ENCODE data around the gene RPL9.
"Not testable (repeated sequence)": the region's sequence is repeated elsewhere in the genome, so short reads cannot be mapped to it uniquely, and the experiment has no call there.

The RPL9 gene

DNA sequence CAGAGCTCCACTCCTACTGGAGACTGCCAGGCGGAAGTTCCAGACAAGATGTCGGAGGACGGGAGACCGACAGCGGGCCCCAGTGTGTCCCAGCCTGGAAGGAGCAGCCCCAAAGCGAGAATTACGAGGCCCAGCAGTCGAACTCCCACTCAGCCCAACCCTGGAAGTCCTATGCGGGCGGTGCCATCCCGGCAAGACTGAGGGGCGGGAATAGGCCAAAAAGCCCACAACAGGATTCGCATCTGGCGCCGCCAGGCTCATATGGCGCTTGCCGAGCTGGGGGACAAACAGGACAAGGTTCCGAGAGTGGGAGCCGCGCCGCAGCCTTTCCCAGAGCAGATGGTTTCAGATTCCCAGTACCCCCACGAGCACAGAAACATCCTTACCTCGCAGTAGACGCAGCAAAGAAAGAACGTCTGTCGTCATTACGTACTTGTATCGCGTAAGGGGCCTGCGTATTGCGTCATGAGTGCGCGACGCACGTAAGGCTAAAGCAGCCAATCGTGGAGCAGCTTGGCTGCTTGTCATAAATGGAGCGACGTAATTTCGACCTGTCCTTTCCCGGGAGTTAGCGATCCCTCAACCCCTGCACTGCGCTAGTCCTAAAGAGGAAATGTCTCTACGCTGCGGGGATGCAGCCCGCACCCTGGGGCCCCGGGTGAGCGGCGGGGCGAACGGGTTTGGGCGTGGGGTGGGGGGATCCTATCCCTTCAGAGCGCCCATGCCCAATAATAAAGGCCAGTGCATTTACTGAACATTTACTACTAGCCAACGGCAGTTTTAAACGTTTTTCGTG, at the start of gene RPL9, which contains the start of gene LIAS:
Gene RPL9 (minus strand): TSS at position 418 of the 796 bp plus-strand sequence. CDS start 483 bp downstream, outside the sequence.
Gene LIAS (plus strand): TSS at position 552 of the 796 bp plus-strand sequence. CDS start 62 bp downstream, at position 614.
- peak; percentile 89 to 92 for DNase-seq

DNA sequence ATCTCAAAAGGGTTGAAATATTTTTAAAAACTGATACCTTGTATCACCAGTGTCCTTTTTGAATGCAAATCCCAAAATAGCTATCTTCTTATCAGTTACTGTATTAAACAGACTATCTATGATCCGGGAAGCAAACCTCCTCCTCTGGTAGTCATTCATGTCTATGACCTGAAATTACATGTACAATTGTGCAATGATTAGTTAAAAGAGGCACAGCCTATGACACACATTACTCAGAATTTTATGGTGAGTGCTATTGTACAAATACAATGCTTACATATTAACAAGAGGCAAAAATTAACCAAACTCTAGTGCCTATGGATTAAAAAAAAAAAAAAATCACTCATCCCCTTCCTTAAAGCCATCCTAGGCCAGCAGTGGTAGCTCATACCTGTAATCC, 46.9 kb upstream of the RPL9 start:
- no peak for DNase-seq

DNA sequence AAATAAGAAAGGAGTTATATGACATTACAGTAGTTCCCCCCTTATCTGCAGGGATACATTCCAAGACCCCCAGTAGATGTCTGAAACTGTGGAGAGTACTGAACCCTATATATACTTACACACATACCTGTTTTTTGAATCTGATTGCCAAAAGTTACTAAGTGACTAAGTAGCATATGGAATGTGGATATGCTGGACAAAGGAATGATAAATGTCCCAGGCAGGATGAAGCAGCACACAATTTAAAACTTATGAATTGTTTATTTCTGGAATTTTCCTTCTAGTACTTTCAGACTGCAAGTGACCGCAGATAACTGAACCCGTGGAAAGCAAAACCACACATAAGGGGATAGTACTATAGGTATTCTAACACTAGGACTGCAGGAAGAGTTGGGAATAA, 45.8 kb upstream of the RPL9 start:
- DNase-seq, result no peak

DNA sequence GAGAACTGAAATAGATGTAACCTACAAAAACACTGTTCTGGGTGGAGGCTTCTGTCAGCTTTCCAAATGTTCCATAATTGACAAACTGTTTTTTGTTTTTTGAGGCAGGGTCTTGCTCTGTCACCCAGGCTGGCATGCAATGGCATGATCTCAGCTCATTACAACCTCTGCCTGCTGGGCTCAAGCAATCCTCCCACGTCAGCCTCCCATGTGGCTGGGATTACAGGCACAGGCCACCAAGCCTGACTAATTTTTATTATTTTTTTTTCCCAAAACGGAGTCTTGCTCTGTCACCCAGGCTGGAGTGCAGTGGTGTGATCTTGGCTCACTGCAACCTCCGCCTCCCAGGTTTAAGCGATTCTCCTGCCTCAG, 43.9 kb upstream of the RPL9 start:
- not testable (repeated sequence) for DNase-seq

DNA sequence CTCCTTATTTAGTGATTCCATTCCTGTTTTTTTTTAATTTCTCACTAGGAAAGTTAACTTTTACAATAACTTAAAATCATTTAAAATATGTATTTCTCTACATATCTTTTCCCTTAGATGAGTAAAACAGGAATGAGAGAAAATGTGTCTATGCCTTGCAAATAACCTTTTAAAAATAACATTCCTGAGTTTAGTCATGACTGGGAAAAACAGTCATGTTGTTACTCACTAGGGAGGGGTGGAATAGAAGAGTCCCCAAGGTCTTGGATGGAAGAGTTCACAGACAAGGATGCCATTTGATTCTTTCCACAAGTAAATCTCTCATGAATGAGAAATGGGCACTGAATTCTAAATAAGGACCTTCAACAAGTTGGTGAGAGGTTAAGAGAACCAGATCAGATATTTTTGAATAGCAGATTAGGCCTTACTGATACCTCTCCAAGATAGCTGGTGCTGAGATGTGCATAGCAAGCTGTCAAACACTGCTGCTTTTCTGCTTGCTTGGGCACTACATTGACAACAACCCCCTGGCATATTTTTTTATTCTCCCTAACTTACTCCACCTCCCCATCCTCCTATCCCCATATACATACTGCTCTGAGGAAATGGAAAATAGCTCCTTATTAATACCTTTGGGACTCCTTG, 43.4 kb upstream of the RPL9 start:
- no peak for DNase-seq

DNA sequence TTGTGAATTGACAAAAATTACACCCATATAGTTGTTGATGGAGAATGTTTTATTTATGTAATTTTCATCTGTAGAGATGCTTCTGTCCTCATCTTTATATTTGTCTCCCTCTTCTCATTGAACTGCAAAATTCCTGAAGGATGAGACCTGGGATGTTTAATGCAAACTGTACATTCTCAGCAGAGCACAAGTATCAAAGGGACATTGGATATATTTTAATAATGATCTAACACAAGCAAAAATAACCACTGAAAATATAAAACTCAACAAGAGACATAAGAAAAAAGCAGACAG, 40.0 kb upstream of the RPL9 start:
- no peak for DNase-seq

DNA sequence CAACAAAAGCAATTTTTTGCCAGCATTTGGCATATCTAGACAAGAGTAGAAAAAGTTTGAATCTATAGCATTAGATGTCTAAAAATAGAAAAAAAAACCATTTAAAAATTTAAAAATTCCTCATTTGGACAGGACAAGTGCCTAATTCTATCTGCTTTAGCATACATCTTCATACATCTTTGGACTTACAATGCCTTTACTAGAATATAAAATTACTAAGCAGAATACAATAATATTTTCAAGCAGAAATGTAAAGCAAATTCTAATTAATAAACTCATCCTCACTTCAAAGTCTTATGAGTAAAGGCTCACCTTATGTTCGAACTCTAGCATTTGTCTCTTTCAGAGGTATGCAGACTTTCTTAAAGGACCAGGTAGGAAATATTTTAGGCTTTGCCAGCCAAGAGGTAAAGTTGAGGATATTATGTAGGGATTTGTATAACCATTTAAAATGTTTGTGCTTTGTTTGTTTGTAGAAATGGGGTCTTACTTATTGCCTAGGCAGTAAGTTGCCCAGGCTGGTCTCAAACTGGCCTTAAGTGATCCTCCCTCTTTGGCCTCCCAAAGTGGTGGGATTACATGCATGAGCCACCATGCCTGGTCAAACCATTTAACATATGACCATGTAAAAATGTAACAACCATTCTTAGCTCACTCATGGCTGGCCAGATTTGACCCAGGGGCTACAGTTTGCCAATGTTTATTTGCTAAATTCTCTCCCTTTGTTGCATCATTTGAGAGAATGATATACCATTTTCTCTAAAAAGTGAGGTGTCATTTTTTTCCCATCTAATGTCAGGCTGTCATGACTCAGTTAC, 39.4 kb upstream of the RPL9 start:
- DNase-seq, result no peak

DNA sequence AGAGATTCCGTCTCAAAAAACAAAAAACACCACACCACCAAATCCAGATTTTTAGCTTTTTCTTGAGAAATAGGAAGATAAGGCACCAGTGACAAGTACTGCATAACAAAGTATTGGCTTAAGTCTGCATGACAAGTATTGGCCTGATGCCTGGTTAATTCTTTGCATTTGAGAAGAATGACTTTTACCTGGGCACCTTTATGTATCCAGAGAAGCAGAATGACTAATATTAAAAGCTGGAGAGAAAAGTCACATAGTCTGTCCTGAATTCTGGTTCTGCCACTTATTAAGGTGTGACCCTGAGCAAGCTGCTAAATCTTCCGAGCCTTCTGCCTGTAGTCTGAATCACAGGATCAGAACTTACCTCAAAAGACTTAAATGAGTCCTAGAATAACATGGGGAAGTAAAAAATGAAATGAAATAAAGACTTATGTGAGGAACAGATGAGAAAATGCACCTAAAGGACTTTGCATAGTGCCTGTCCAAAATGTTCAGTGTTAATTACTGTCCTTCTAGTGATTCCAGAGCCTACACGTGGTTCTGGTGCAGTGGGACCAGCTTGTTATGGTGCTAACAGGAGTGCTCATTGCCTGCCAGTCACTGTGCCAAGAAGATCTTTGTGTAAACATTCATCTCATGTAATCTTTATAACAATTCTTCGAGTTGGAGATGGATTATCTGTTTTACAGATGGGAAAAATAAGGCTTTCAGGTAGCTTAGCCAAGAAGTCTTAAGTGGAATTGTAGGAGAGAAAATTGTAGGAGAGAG, 36.9 kb upstream of the RPL9 start:
- no peak for DNase-seq

DNA sequence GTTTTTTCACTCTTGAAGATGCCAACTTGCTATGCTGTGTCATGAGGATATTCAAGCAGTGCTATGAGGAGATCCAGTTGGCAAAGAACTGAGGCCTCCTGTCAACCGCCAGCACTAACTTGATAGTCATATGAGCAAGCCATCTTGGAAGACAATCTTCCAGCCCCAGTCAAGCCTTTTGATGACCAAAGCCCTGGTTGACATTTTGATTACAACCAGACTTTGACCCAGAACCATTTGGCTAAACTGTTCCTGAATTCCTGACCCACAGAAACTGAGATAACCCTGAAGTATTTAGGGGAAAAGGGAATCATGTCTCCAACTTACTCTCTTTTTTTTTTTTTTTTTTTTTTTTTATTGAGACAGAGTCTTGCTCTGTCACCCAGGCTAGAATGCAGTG, 35.6 kb upstream of the RPL9 start:
- no peak for DNase-seq

DNA sequence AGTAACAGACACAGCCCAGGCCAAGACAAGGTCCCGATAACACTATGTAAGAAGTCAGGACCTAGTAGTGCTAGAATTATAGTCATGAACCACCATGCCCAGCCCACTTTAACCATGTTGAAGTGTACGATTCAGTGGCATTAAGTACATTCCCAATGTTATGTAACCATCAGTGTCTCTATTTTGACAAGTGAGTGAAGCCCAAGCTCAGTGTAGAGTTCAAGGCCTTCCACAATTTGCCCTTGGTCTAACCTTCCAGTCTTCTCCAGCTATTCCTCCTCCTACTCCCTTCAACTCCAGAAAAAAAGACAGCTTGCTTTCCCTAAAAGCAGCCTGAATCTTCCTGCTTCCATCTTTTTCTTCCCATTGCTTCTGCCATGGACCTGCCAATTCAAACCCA, 31.6 kb upstream of the RPL9 start:
- DNase-seq, result no peak

DNA sequence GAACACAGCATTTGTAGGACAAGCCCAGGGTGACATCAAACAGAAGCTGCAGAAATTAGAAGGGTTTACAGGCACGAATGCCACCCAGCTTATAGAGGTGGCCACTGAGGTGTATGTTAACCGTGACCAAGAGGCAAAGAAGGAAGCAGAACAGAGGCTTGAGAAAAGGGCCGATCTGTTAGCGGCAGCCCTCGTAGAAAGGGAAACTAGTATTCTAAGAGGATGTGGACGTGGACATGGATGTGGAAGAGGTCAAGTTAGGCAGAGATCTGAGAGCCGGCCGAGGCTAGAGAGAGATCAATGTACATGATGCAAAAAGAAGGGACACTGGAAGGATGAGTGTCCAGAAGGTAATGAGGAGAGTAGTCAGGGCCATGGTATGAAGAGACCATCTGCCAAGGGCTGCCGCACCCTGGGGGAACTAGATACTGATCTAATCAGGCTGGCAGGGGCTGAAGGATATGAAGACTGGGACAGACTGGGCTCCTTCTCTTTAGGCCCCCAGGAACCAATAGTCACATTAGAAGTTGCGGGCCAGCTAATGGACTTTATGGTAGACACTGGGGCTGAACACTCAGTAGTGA, 27.6 kb upstream of the RPL9 start:
- no peak for DNase-seq

DNA sequence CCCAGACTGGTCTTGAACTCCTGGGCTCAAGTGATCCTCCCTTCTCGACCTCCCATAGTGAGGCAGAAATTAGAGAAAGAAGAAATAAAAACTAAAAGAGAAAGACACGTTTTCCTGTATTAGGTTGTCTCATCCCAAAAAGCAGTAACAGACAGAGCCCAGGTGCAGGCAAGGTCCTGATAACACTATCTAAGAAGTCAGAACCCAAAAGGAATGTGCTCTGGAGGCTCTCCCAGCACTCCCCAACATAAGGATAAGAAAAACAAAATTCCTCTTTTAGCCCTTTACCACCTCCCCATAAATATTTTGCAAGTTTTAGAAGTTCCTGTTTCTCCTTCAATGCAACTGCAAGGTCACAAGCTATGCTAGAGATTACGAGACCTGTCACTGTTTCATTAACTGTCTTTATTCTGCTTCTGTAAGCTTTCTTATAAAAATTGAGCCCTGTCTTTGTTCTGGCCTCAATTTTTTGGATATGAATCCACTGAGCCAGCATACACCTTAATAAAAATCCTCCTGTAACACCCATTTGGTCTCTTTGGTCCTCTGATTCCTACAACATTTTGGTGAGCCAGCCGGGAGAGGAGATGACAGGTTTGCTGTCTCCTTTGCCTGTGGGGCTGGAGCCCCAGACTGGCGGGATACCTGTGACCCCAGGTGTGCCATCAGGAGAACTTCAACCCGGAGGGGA, 26.0 kb upstream of the RPL9 start:
- DNase-seq, result no peak

DNA sequence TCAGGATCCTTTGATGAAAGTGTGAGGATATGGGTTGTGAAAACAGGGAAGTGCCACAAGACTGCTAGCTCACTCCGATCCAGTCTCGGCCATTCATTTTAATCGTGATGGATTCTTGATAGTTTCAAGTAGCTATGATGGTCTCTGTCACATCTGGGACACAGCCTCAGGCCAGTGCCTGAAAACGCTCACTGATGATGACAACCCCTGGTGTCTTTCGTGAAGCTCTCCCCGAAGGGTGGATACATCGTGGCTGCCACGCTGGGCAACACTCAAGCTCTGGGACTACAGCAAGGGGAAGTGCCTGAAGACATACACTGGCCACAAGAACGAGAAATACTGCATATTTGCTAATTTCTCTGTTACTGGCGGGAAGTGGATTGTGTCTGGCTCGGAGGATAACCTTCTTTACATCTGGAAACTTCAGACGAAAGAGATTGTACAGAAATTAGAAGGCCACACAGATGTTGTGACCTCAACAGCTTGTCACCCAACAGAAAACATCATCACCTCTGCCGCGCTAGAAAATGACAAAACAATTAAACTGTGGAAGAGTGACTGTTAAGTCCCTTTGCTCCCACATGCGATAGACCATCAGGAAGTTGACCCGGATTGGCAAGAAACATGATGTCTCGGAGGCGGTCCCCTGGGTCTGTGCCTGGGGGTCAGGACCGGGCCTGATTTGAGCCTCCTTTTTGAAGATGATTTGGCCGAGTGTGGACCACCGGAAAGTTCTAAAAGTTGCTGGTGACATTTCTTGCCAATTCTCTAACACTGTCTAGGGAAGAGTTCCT, 22.4 kb upstream of the RPL9 start:
- DNase-seq, result no peak

DNA sequence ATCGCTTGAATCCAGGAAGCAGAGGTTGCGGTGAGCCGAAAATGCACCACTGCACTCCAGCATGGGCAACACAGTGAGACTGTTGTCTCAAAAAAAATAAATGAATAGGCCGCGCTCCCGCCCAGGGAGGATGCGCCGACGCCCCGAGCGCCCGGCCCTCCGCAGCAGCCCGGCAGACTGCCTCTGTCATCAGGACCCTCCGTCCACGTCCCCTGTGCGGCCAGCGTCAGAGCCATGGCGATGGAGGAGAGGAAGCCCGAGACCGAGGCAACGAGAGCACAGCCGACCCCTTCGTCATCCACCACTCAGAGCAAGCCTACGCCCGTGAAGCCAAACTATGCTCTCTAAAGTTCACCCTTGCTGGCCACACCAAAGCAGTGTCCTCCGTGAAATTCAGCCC, 21.5 kb upstream of the RPL9 start:
- DNase-seq, result no peak

DNA sequence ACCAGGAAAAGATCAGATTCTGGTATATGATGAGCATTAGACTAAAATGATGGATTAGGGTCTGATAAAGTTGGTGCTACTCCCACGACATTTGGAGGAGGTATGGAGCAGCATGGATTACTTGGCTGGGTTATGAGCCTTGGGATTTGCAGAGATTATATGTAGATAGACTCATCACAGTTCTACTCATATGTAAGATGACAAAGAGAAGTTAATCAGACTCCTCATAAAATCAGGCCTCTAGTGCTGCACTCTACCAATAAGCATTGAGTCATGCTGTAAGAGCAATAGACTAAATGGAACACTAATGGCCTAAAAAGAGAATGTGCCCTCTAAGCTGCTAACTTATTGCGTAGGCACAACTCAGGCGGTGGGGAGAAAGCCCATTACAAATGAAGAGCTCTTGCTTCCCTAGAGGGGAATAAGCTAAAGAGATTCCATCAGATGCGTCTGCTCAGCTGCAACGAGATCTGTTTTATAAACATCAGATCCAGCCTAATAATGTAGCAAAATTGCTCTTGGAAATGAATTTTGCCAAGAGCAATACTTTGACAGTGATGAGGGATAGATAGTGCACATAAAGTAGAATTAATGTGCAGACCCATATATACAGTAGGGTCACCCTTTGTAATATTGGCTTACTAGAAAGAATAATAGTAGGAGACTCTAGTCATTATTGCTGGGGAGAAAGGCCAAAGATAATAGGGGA, 17.6 kb upstream of the RPL9 start:
- no peak for DNase-seq

DNA sequence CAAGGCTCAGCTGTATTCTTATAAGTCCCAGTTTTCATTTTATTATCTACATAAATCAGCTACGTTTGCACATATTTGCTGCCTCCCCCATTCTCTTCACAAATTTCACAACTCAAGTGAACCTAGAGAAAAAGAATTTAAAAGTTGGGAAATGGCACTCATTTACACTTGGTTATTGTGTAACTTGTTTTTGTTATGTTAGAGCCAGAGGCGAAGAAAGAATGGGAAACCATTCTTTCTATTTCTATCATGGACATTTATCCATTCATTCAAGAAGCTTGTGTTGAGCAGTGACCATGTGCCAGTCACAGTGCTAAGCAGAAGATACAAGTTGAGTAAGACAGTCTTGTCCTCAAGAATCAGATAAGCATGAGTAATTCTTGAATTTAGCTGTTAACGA, 13.7 kb upstream of the RPL9 start:
- no peak for DNase-seq

DNA sequence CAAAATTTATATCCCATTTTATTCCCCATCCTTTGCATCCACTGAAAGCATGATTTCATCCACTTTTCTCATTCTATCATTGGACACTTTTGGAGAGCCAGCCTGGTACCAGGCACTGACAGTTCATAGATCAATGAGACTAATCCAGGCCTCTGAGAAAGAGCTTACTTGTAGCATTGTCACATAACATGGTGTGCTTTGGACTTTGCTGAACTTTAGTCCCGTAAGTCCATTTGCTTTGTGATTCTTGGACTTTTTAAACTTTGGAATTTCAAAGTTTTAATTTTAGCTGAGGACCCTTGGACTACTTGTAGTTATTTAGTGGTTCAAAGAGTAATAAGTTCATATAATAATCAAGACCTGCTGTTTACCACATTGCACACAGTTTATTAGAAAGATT, 11.7 kb upstream of the RPL9 start:
- no peak for DNase-seq

DNA sequence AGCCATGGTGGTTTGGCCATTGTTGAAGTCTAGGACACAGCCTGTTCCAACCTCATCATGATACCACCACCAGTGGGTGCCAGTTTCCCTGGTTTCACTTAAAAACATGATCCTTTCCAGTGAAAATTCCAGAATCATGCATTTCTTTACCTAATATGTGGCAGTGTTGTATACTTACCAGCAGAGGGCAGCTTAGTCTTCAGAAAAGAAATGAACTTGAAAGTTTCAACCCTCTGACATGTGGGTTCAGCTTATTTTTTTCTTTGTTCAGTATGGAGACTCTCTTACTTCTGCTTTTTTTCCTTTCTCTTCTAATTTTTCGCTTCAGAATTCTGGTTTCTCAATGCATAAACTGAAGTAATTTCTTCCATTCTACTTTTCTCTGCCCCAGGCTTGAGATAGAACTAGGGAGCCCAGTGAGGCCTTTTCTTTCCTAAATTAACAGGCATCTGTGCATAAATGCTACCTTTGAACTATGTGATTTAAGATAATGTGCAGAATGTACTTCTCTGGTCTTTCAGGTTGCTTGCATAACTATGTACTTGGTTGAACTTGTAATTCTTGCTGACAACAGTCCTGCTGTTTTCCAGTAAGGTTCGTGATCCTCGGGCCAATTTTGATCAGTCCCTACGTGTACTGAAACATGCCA, 10.8 kb upstream of the RPL9 start:
- DNase-seq, result peak in 1 of 2 donors; percentile 86

DNA sequence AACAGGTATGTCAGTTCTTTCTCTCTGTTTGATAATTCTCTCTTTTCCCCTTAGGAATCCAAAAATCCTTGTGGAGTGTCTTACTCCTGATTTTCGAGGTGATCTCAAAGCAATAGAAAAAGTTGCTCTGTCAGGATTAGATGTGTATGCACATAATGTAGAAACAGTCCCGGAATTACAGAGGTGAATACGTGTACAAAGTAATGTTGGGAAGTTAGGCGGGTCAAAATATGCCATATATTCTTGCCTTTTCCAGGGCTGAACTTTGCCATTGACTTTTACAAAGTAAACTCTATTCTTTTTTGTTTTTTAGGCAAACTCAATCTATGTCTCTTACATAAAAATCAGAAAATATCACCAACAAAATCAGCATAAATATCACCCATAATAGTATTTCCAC, 8.7 kb upstream of the RPL9 start:
- no peak for DNase-seq

DNA sequence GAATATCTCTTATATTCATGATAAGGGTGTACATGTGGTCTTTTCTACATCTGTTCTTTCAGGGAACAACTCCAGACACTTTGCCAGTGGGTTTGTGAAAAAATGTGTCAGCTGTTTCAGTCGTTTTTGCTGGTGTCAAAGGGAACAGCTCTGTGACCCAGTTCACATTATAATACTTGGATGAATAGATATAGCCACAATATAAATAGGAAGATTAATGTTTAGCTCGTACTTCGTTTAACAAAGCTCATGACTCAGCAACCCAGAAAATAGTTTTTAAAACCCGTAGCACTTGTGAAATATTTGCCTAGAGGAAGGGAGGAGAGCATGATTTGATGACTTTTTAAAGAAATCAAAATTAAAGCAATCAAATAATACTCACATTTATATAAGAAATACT, 8.0 kb upstream of the RPL9 start:
- DNase-seq, result no peak
